Thyroid gland (tissue), 4 donors: ENCODE measurements around the gene PAX3.

Experiments
- CTCF ChIP-seq, 6 experiments: fragments of 200-600 bp in 3 of 6; fragments of 450-650 bp in 3 of 6; sonication (generic) in 3 of 6; IDR thresholded peaks; one replicate each; pipeline ENCODE4 v1.5.1; 2016 to 2019; ENCODE audit warnings: antibody characterized with exemption in 6 of 6, mild to moderate bottlenecking in 2 of 6, inconsistent platforms in 1 of 6, moderate library complexity in 1 of 6
- POLR2A ChIP-seq, 2 donors: fragments of 450-650 bp; IDR thresholded peaks; one replicate each; pipeline ENCODE4 v1.6.1; 2017; ENCODE audit warnings: antibody characterized with exemption in 2 of 2, mild to moderate bottlenecking in 2 of 2, moderate library complexity in 1 of 2

- no peak for TF ChIP-seq CTCF (IDR thresholded peaks at IDR 0.05)
- no peak for TF ChIP-seq POLR2A (IDR thresholded peaks at IDR 0.05)
These were observed 121.9 kb downstream of the PAX3 start for GRCh38 chr2:222176890-222177289.
